ENCODE results near the gene DHFR.

The DHFR gene

DNA sequence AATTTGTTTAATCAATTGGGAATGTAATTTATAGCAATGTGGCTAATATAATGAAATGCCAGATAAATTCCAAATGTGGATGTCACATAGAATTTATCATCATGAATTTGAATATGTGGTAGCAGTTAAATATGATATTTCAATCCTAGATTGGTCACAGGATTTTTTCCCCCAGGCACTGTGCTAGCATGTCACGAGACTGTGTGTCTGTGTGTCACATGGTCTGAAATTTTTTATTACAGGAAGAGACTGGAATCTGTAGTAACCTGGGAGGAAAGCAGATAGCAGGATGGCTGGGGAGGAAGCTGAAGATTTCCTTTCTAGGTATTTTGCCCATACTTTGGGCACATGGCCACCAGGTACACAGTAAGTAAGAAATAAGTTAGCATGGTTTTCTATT, 35.7 kb downstream of the DHFR start:
- no CpG with 5 or more reads among the region's 1 CpG for WGBS (ENCODE audit: insufficient coverage)
- Histone ChIP-seq H3K4me3 (ENCODE audit: control insufficient read depth in 1 of 7, extremely low read depth in 1 of 7, insufficient read depth in 4 of 7, low read depth in 2 of 7, low read length in 6 of 7) (no peak overlapping the region), H3K27ac (ENCODE audit: insufficient read depth in 1 of 2, low read depth in 1 of 2, low read length in 2 of 2, poor library complexity in 1 of 2, severe bottlenecking in 2 of 2) (no peak overlapping the region), H3K9me3 (ENCODE audit: control extremely low read depth in 1 of 5, control insufficient read depth in 4 of 5, insufficient read depth in 2 of 5, low read depth in 1 of 5, low read length in 4 of 5) (peaks cover 0 to 3% (median 0%) of the 10 kb centered on the region in 5 experiments), H3K27me3 (replicated peaks in 2 of 5; ENCODE audit: control insufficient read depth in 4 of 5, insufficient read depth in 5 of 5, low read length in 4 of 5) (no peaks in the 10 kb centered on the region), H3K4me1 (ENCODE audit: control extremely low read depth in 1 of 4, control insufficient read depth in 4 of 4, insufficient read depth in 4 of 4, low read length in 3 of 4) (peaks cover 0 to 6% (median 2%) of the 10 kb centered on the region in 4 experiments), H3K36me3 (ENCODE audit: control insufficient read depth in 4 of 4, insufficient read depth in 4 of 4, low read length in 3 of 4) (peaks cover 0 to 10% (median 4%) of the 10 kb centered on the region in 4 experiments)
- ChIA-PET CTCF (no interaction called here), POLR2A (no interaction called here)
- DNase-seq = no peak

DNA sequence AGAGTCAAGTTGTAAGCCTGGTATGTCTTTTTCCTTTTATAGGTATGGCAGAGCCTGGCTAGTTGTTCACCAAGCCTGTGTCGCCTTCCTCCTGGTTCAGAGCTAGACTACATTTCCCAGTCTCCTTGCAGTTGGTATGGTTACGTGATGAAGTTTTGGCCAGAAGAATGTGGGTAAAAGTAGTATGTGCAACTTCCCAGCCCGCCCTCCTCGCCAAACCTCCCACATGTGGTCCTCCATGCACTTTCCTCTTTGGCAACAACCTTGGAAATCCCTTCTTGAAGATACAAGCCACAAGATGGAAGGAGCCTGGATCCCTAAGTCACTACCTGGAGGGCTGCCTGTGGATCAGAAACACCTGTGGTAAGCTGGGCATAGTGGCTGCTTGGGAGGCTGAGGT, 36.3 kb downstream of the DHFR start:
- Histone ChIP-seq H3K4me3 (ENCODE audit: control insufficient read depth in 1 of 7, extremely low read depth in 1 of 7, insufficient read depth in 4 of 7, low read depth in 2 of 7, low read length in 6 of 7) (no peak overlapping the region), H3K27ac (ENCODE audit: insufficient read depth in 1 of 2, low read depth in 1 of 2, low read length in 2 of 2, poor library complexity in 1 of 2, severe bottlenecking in 2 of 2) (no peak overlapping the region), H3K27me3 (replicated peaks in 2 of 5; ENCODE audit: control insufficient read depth in 4 of 5, insufficient read depth in 5 of 5, low read length in 4 of 5) (no peaks in the 10 kb centered on the region), H3K4me1 (ENCODE audit: control extremely low read depth in 1 of 4, control insufficient read depth in 4 of 4, insufficient read depth in 4 of 4, low read length in 3 of 4) (peaks cover 0 to 6% (median 2%) of the 10 kb centered on the region in 4 experiments), H3K36me3 (ENCODE audit: control insufficient read depth in 4 of 4, insufficient read depth in 4 of 4, low read length in 3 of 4) (peaks cover 0 to 7% (median 4%) of the 10 kb centered on the region in 4 experiments), H3K9me3 (ENCODE audit: control extremely low read depth in 1 of 5, control insufficient read depth in 4 of 5, insufficient read depth in 2 of 5, low read depth in 1 of 5, low read length in 4 of 5) (peaks cover 0 to 3% (median 0%) of the 10 kb centered on the region in 5 experiments)
- DNase-seq = no peak
- WGBS (ENCODE audit: insufficient coverage) = 90% methylated on average over 2 of the region's 4 CpGs
- POLR2A ChIA-PET = no interaction called here
- CTCF ChIA-PET = no interaction called here

DNA sequence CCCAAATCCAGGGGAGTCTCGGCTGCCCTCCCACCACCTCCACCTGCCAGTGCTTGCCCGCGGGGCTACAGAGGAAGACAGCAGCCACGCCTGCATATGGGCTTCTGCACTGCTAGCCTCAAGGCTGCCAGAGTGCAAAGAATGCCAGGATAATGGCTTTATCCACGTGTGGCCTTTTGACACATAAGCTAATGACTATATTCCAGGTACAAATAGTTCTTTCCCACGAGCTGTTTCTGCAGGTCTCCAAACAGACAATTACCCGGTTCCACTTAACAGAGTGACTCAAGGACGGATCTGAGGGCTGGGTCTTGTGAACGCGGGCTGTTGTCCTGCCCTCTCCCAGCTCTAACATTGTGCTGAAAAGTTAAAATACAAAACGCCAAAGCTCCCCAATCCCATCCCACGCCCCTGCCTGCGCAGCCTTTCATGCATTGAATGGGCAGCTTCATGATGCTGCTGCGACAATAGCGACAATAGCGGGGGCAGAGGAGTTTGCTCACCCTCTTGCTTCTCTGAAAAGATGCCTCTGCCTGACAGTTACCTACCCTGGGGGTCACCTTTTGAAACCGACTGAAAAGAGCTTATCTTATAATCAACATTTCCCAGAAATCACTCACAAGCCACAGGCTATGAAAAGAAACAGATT, 39.4 kb downstream of the DHFR start:
- Histone ChIP-seq H3K4me1 (ENCODE audit: control extremely low read depth in 1 of 4, control insufficient read depth in 4 of 4, insufficient read depth in 4 of 4, low read length in 3 of 4) (peaks cover 0 to 6% (median 2%) of the 10 kb centered on the region in 4 experiments), H3K36me3 (ENCODE audit: control insufficient read depth in 4 of 4, insufficient read depth in 4 of 4, low read length in 3 of 4) (no peaks in the 10 kb centered on the region), H3K9me3 (ENCODE audit: control extremely low read depth in 1 of 5, control insufficient read depth in 4 of 5, insufficient read depth in 2 of 5, low read depth in 1 of 5, low read length in 4 of 5) (peaks cover 0 to 2% (median 0%) of the 10 kb centered on the region in 5 experiments), H3K4me3 (ENCODE audit: control insufficient read depth in 1 of 7, extremely low read depth in 1 of 7, insufficient read depth in 4 of 7, low read depth in 2 of 7, low read length in 6 of 7) (no peak overlapping the region), H3K27ac (ENCODE audit: insufficient read depth in 1 of 2, low read depth in 1 of 2, low read length in 2 of 2, poor library complexity in 1 of 2, severe bottlenecking in 2 of 2) (no peak overlapping the region), H3K27me3 (replicated peaks in 2 of 5; ENCODE audit: control insufficient read depth in 4 of 5, insufficient read depth in 5 of 5, low read length in 4 of 5) (no peaks in the 10 kb centered on the region)
- 91% methylated on average over 17 of the region's 17 CpGs for WGBS (ENCODE audit: insufficient coverage)
- no peak for DNase-seq
- CTCF ChIA-PET = no interaction called here
- POLR2A ChIA-PET = no interaction called here

DNA sequence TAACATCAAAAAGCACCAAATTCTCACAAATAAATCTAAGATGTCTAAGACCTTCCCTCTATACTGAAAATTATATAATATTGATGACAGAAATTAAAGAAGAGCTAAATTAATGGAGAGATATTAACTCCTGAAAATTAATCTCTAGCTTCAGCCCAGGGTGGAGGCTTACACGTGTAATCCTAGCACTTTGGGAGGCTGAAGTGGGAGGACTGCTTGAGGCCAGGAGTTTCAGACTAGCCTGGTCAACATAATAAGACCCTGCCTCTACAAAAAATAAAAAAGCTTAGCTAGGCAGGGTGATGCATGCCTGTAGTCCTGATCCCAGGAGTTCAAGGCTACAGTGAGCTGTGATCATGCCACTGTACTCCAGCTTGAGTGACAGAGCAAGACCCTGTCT, 45.1 kb downstream of the DHFR start:
- DNase-seq = no peak
- Histone ChIP-seq H3K9me3 (ENCODE audit: control extremely low read depth in 1 of 5, control insufficient read depth in 4 of 5, insufficient read depth in 2 of 5, low read depth in 1 of 5, low read length in 4 of 5) (peaks cover 0 to 8% (median 1%) of the 10 kb centered on the region in 5 experiments), H3K4me3 (ENCODE audit: control insufficient read depth in 1 of 7, extremely low read depth in 1 of 7, insufficient read depth in 4 of 7, low read depth in 2 of 7, low read length in 6 of 7) (no peak overlapping the region), H3K27me3 (replicated peaks in 2 of 5; ENCODE audit: control insufficient read depth in 4 of 5, insufficient read depth in 5 of 5, low read length in 4 of 5) (no peaks in the 10 kb centered on the region), H3K36me3 (ENCODE audit: control insufficient read depth in 4 of 4, insufficient read depth in 4 of 4, low read length in 3 of 4) (peaks cover 0 to 2% (median 0%) of the 10 kb centered on the region in 4 experiments), H3K27ac (ENCODE audit: insufficient read depth in 1 of 2, low read depth in 1 of 2, low read length in 2 of 2, poor library complexity in 1 of 2, severe bottlenecking in 2 of 2) (no peak overlapping the region), H3K4me1 (ENCODE audit: control extremely low read depth in 1 of 4, control insufficient read depth in 4 of 4, insufficient read depth in 4 of 4, low read length in 3 of 4) (peaks cover 0 to 5% (median 0%) of the 10 kb centered on the region in 4 experiments)
- ChIA-PET POLR2A (no interaction called here), CTCF (no interaction called here)
- WGBS (ENCODE audit: insufficient coverage) = no CpG with 5 or more reads among the region's 1 CpG

DNA sequence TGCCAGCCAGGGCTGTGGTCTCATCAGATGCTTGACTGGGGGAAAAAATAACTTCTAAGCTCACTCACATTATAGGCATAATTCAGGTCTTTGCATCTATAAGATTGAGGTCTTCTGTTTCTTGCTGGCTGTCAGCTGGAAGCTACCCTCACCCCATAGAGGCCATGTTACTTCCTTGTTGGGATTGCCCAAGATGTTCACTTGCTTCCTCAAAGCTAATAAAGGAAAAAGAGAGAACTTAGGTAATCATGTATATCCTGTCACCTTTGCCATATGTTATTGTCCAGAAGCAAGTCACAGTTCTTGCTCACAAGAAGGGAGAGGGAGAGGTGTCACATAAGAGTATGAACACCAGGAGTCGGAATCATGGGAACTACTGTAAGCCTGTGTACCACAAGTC, 46.1 kb downstream of the DHFR start:
- peaks cover 0 to 2% (median 0%) of the 10 kb centered on the region in 4 experiments for H3K36me3 ChIP-seq (ENCODE audit: control insufficient read depth in 4 of 4, insufficient read depth in 4 of 4, low read length in 3 of 4)
- peaks cover 0 to 8% (median 1%) of the 10 kb centered on the region in 5 experiments for H3K9me3 ChIP-seq (ENCODE audit: control extremely low read depth in 1 of 5, control insufficient read depth in 4 of 5, insufficient read depth in 2 of 5, low read depth in 1 of 5, low read length in 4 of 5)
- POLR2A ChIA-PET = no interaction called here
- H3K27me3 ChIP-seq (replicated peaks in 2 of 5; ENCODE audit: control insufficient read depth in 4 of 5, insufficient read depth in 5 of 5, low read length in 4 of 5) = no peaks in the 10 kb centered on the region
- 100% methylated on average over 1 of the region's 1 CpG for WGBS (ENCODE audit: insufficient coverage)
- CTCF ChIA-PET = no interaction called here
- H3K27ac ChIP-seq (ENCODE audit: insufficient read depth in 1 of 2, low read depth in 1 of 2, low read length in 2 of 2, poor library complexity in 1 of 2, severe bottlenecking in 2 of 2) = no peak overlapping the region
- DNase-seq = peak in 1 of 3 donors; percentile 13
- no peak overlapping the region for H3K4me3 ChIP-seq (ENCODE audit: control insufficient read depth in 1 of 7, extremely low read depth in 1 of 7, insufficient read depth in 4 of 7, low read depth in 2 of 7, low read length in 6 of 7)
- peaks cover 0 to 5% (median 0%) of the 10 kb centered on the region in 4 experiments for H3K4me1 ChIP-seq (ENCODE audit: control extremely low read depth in 1 of 4, control insufficient read depth in 4 of 4, insufficient read depth in 4 of 4, low read length in 3 of 4)

DNA sequence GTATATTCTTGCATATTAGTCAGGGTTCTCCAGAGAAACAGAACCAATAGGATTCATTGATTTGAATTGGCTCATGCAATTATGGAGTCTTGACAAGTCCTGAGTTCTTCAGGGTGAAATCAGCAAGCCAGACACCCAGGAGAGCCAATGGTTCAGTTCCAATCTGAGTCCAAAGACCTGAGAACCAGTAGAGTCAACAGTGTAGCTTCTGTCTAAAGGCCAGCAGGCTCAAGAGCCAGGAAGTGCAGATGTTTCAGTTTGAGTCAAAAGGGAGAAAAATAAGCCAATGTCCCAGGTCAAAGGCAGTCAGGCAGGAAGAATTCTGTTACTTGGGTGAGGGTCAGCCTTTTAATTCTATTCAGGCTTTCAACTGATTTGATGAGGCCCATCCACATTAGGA, 47.0 kb downstream of the DHFR start:
- POLR2A ChIA-PET = no interaction called here

DNA sequence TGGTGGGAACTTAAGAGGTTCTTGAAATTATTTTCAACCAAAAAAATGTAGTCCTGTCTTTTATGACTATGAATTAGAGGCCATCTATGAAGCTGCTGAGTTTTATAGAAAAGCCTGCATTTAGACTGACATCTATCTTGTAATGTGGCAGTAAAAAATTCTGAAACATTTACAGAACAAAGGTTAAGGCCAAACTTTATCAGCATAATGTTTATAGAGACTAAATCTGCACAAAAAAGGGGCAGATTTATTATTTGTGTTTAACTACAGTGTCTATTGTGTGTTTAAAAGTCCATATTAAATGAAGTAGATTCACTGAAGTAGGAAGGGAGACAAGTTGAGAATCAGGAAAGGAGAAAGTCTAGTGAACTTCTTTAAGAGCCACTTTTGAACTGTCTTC, 47.4 kb downstream of the DHFR start:
- H3K4me3 ChIP-seq (ENCODE audit: control insufficient read depth in 1 of 7, extremely low read depth in 1 of 7, insufficient read depth in 4 of 7, low read depth in 2 of 7, low read length in 6 of 7) = no peak overlapping the region
- ChIA-PET CTCF (no interaction called here), POLR2A (no interaction called here)
- H3K36me3 ChIP-seq (ENCODE audit: control insufficient read depth in 4 of 4, insufficient read depth in 4 of 4, low read length in 3 of 4) = peaks cover 0 to 2% (median 0%) of the 10 kb centered on the region in 4 experiments
- peaks cover 0 to 5% (median 0%) of the 10 kb centered on the region in 4 experiments for H3K4me1 ChIP-seq (ENCODE audit: control extremely low read depth in 1 of 4, control insufficient read depth in 4 of 4, insufficient read depth in 4 of 4, low read length in 3 of 4)
- no peak for DNase-seq
- peaks cover 0 to 8% (median 1%) of the 10 kb centered on the region in 5 experiments for H3K9me3 ChIP-seq (ENCODE audit: control extremely low read depth in 1 of 5, control insufficient read depth in 4 of 5, insufficient read depth in 2 of 5, low read depth in 1 of 5, low read length in 4 of 5)
- H3K27me3 ChIP-seq (replicated peaks in 2 of 5; ENCODE audit: control insufficient read depth in 4 of 5, insufficient read depth in 5 of 5, low read length in 4 of 5) = no peaks in the 10 kb centered on the region
- H3K27ac ChIP-seq (ENCODE audit: insufficient read depth in 1 of 2, low read depth in 1 of 2, low read length in 2 of 2, poor library complexity in 1 of 2, severe bottlenecking in 2 of 2) = no peak overlapping the region

More for the DNA sequence above, 47.0 kb downstream of the DHFR start:
- H3K4me3 ChIP-seq (ENCODE audit: control insufficient read depth in 1 of 7, extremely low read depth in 1 of 7, insufficient read depth in 4 of 7, low read depth in 2 of 7, low read length in 6 of 7) = no peak overlapping the region
- H3K4me1 ChIP-seq (ENCODE audit: control extremely low read depth in 1 of 4, control insufficient read depth in 4 of 4, insufficient read depth in 4 of 4, low read length in 3 of 4) = peaks cover 0 to 5% (median 0%) of the 10 kb centered on the region in 4 experiments
- no peaks in the 10 kb centered on the region for H3K27me3 ChIP-seq (replicated peaks in 2 of 5; ENCODE audit: control insufficient read depth in 4 of 5, insufficient read depth in 5 of 5, low read length in 4 of 5)
- no peak for DNase-seq
- H3K27ac ChIP-seq (ENCODE audit: insufficient read depth in 1 of 2, low read depth in 1 of 2, low read length in 2 of 2, poor library complexity in 1 of 2, severe bottlenecking in 2 of 2) = no peak overlapping the region
- H3K9me3 ChIP-seq (ENCODE audit: control extremely low read depth in 1 of 5, control insufficient read depth in 4 of 5, insufficient read depth in 2 of 5, low read depth in 1 of 5, low read length in 4 of 5) = peaks cover 0 to 8% (median 1%) of the 10 kb centered on the region in 5 experiments
- H3K36me3 ChIP-seq (ENCODE audit: control insufficient read depth in 4 of 4, insufficient read depth in 4 of 4, low read length in 3 of 4) = peaks cover 0 to 2% (median 0%) of the 10 kb centered on the region in 4 experiments
- CTCF ChIA-PET = no interaction called here
